ENCODE results near the gene CDKAL1. TPM values are rescaled to one million over a fixed set of nuclear protein-coding genes. Genes with fewer than 3 reads are reported as not detected.

CDKAL1 gene
- total and polyA plus RNA-seq, 11 donors = 3.2 to 14.3 (median 9.3) TPM

DNA sequence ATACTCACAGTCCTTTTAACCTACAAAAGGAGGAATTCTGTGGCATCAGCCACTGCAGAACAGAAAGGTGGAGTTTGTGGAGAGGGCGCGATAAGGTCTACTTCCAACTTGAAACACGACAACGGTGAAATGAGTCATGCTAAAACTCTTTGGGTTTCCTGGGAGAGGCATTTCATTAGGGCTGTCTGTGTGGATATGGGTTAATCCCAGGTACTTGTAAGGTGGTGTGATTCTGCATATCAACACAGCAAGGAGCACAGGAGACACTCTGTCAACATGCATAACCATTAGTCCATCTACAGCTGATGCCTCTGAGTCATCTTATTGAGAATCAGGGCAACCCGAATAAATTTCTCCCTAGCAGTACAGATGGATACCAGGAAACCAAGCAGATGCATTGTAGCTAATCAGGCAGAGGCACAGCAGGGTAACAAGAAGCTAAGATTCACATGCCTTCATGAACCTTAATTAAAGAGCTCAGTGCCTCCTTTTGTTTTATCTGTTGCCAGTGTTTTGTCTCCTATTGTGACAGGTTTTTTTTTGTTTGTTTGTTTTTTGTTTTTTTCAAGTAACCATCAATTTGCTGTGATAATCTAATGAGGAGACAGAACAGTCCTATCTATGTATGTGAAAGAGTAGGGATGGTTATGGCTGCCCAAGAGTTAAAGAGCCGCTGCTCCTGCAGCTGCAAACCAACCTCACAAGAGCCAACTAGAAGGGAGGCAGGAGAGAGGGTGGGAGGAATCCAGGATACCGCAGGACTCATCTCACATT, 743.5 kb downstream of the CDKAL1 start:
- ATAC-seq = peak in 3 of 4 donors; percentile 13 to 45 (median 21)
- DNase-seq = no peak
- no peak for TF ChIP-seq POLR2A (IDR thresholded peaks at IDR 0.05)
- TF ChIP-seq, protein P1, sequence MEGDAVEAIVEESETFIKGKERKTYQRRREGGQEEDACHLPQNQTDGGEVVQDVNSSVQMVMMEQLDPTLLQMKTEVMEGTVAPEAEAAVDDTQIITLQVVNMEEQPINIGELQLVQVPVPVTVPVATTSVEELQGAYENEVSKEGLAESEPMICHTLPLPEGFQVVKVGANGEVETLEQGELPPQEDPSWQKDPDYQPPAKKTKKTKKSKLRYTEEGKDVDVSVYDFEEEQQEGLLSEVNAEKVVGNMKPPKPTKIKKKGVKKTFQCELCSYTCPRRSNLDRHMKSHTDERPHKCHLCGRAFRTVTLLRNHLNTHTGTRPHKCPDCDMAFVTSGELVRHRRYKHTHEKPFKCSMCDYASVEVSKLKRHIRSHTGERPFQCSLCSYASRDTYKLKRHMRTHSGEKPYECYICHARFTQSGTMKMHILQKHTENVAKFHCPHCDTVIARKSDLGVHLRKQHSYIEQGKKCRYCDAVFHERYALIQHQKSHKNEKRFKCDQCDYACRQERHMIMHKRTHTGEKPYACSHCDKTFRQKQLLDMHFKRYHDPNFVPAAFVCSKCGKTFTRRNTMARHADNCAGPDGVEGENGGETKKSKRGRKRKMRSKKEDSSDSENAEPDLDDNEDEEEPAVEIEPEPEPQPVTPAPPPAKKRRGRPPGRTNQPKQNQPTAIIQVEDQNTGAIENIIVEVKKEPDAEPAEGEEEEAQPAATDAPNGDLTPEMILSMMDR (IDR thresholded peaks at IDR 0.05) = no peak
- intact Hi-C loops (cut with DNase I) = no loop called here
- peaks cover 0 to 9% (median 0%) of the 10 kb centered on the region in 12 donors for H3K9me3 ChIP-seq
- H3K36me3 ChIP-seq = no peaks in the 10 kb centered on the region
- no peak overlapping the region for H3K4me3 ChIP-seq
- 53 to 64% (median 59%) methylated on average over 7 of the region's 7 CpGs for WGBS, 4 donors
- peaks cover 0 to 12% (median 0%) of the 10 kb centered on the region in 12 donors for H3K4me1 ChIP-seq
- no peak overlapping the region for H3K27ac ChIP-seq
- no peaks in the 10 kb centered on the region for H3K27me3 ChIP-seq

DNA sequence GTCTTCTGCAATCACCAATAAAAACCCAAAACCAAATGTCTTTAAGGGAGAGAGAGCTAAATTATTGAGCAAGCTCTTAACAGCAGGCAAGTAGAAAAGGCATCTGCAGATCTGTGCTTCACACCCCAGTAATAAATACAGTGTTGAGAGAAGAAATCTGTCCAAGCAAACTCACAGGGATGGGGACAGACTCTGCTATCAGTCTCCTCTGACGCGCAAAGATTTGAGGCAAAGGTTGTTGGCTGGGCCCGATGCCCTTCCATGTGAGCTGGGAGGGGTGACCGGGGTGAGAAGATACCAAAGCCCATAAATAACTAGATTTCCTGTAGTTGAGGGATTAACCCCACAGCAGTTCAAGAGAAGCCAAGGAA, 744.1 kb downstream of the CDKAL1 start:
- Histone ChIP-seq H3K27me3 (no peaks in the 10 kb centered on the region), H3K36me3 (no peaks in the 10 kb centered on the region), H3K9me3 (peaks cover 0 to 3% (median 0%) of the 10 kb centered on the region in 12 donors), H3K27ac (no peak overlapping the region), H3K4me3 (no peak overlapping the region), H3K4me1 (peaks cover 0 to 12% (median 0%) of the 10 kb centered on the region in 12 donors)
- WGBS, 4 donors = 13 to 27% (median 18%) methylated on average over 4 of the region's 4 CpGs
- DNase-seq = peak in 4 of 5 donors; percentile 37 to 73 (median 39)
- peak; percentile 90 to 98 (median 95) for ATAC-seq
- intact Hi-C loops (cut with DNase I) = no loop called here
- no peak for TF ChIP-seq POLR2A (IDR thresholded peaks at IDR 0.05)
- TF ChIP-seq, protein P1 (IDR thresholded peaks at IDR 0.05) = no peak

DNA sequence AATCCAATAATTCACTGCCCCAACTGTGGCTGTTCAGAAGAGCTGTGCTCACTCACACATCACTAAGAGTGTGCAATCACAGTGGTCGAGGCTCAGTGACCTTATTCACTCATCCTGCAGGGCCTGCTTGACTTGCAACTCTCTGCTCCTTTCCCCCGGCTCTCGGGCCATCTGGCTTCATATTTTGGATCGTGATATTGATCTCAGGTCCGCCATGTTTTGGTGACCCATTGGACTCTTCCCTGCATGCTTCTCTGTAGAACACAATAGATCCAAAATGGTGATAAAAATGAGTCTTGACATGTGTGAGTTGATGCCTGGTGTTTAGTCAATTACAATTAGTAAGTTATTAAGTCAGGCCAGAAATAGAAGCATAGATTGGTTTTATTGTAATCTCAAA, 745.4 kb downstream of the CDKAL1 start:
- ATAC-seq = no peak
- H3K4me3 ChIP-seq = no peak overlapping the region
- TF ChIP-seq, protein P1 (IDR thresholded peaks at IDR 0.05) = no peak
- no peak for TF ChIP-seq POLR2A (IDR thresholded peaks at IDR 0.05)
- H3K36me3 ChIP-seq = no peaks in the 10 kb centered on the region
- no peaks in the 10 kb centered on the region for H3K9me3 ChIP-seq
- no peak for DNase-seq
- 92 to 97% (median 94%) methylated on average over 5 of the region's 5 CpGs for WGBS, 4 donors
- no peak overlapping the region for H3K27ac ChIP-seq
- intact Hi-C loops (cut with DNase I) = no loop called here
- H3K27me3 ChIP-seq = no peaks in the 10 kb centered on the region
- peaks cover 0 to 12% (median 0%) of the 10 kb centered on the region in 12 donors for H3K4me1 ChIP-seq

DNA sequence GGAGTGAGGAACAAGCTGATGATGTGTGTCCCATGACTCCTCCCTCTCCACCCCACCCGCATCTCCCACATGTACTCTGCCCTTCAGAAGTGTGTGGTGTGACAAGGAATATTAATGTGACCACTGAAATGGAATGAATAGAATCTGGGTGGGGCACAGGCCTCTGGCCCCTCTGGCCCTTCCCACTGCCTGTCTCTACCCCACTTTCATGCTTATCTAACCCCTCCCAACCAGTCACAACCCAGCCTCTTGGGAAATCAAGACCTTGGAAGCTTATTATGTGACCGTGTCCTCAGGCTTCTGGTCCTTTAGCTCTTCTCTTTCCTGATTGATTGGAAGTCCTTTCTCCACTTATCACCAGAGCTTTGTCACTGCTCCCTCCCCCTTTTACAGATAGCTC, 747.1 kb downstream of the CDKAL1 start:
- intact Hi-C loops (cut with DNase I) = no loop called here
- H3K4me3 ChIP-seq = no peak overlapping the region
- H3K27ac ChIP-seq = no peak overlapping the region
- H3K9me3 ChIP-seq = no peaks in the 10 kb centered on the region
- WGBS, 4 donors = 64 to 79% (median 71%) methylated on average over 2 of the region's 2 CpGs
- peaks cover 0 to 12% (median 0%) of the 10 kb centered on the region in 12 donors for H3K4me1 ChIP-seq
- H3K27me3 ChIP-seq = no peaks in the 10 kb centered on the region
- no peak for ATAC-seq
- TF ChIP-seq, protein P1 (IDR thresholded peaks at IDR 0.05) = no peak
- TF ChIP-seq POLR2A (IDR thresholded peaks at IDR 0.05) = no peak
- no peak for DNase-seq
- no peaks in the 10 kb centered on the region for H3K36me3 ChIP-seq

Other genes starting within 250 kb of the CDKAL1 start
- 10 to 100 TPM in 1 of 9 donors, 1 to 10 TPM in 8; 4.2 to 13.8 (median 6.8) TPM for gene E2F3, start 132.6 kb upstream of the CDKAL1 start, total RNA-seq
- 1 to 10 TPM; 2.7 to 5.6 TPM for gene E2F3, start 132.6 kb upstream of the CDKAL1 start, polyA plus RNA-seq